ENCODE data around the gene CDO1. TPM values are rescaled to one million over a fixed set of nuclear protein-coding genes. Genes with fewer than 3 reads are reported as not detected.
"Not testable (repeated sequence)": the region's sequence is repeated elsewhere in the genome, so short reads cannot be mapped to it uniquely, and the experiment has no call there.

Gene CDO1
- total RNA-seq, 1 donor from 2014 or later, result 20.1 TPM

- Histone ChIP-seq H3K27ac (no peak overlapping the region), H3K9me3 (no peaks in the 10 kb centered on the region), H3K36me3 (peaks cover 3% of the 10 kb centered on the region), H3K4me3 (no peak overlapping the region), H3K4me1 (no peaks in the 10 kb centered on the region), H3K27me3 (peaks cover 15% of the 10 kb centered on the region)
- intact Hi-C loops (cut with DNase I), result no loop called here
- TF ChIP-seq CTCF (IDR thresholded peaks at IDR 0.05), result no peak
- DNase-seq, result no peak
- ATAC-seq, result no peak
These were observed 6.5 kb downstream of the CDO1 start for GRCh38 chr5:115809946-115810345.

- ATAC-seq; H3K36me3 ChIP-seq; H3K27me3 ChIP-seq; H3K27ac ChIP-seq; intact Hi-C loops (cut with DNase I); H3K9me3 ChIP-seq; H3K4me1 ChIP-seq; H3K4me3 ChIP-seq; DNase-seq: not testable (repeated sequence)
These were observed 8.4 kb downstream of the CDO1 start for GRCh38 chr5:115808066-115808465.

- H3K4me3 ChIP-seq, result no peak overlapping the region
- H3K36me3 ChIP-seq, result peaks cover 6% of the 10 kb centered on the region
- no peaks in the 10 kb centered on the region for H3K4me1 ChIP-seq
- DNase-seq, result no peak
- H3K27ac ChIP-seq, result no peak overlapping the region
- intact Hi-C loops (cut with DNase I), result no loop called here
- ATAC-seq, result no peak
- H3K27me3 ChIP-seq, result peaks cover 4% of the 10 kb centered on the region
- no peaks in the 10 kb centered on the region for H3K9me3 ChIP-seq
- no peak for TF ChIP-seq CTCF (IDR thresholded peaks at IDR 0.05)
These were observed 8.8 kb downstream of the CDO1 start for GRCh38 chr5:115807654-115808052.

- Histone ChIP-seq H3K36me3 (peaks cover 6% of the 10 kb centered on the region), H3K4me3 (no peak overlapping the region), H3K9me3 (no peaks in the 10 kb centered on the region), H3K27ac (no peak overlapping the region), H3K27me3 (peaks cover 4% of the 10 kb centered on the region), H3K4me1 (no peaks in the 10 kb centered on the region)
- DNase-seq (no peak), ATAC-seq (no peak)
- no peak for TF ChIP-seq CTCF (IDR thresholded peaks at IDR 0.05)
- intact Hi-C loops (cut with DNase I), result no loop called here
These were observed 9.3 kb downstream of the CDO1 start for GRCh38 chr5:115806986-115807653.

GRCh38 chr5:115801984-115802383 is 14.5 kb downstream of the CDO1 start:
- H3K36me3 ChIP-seq, result peaks cover 6% of the 10 kb centered on the region
- no peak for DNase-seq
- H3K9me3 ChIP-seq, result no peaks in the 10 kb centered on the region
- no peak overlapping the region for H3K27ac ChIP-seq
- H3K4me1 ChIP-seq, result no peaks in the 10 kb centered on the region
- intact Hi-C loops (cut with DNase I), result no loop called here
- no peak for ATAC-seq
- no peak overlapping the region for H3K4me3 ChIP-seq
- no peak for TF ChIP-seq CTCF (IDR thresholded peaks at IDR 0.05)
- no peaks in the 10 kb centered on the region for H3K27me3 ChIP-seq

GRCh38 chr5:115801152-115801551 is 15.3 kb downstream of the CDO1 start:
- no peaks in the 10 kb centered on the region for H3K27me3 ChIP-seq
- no peak overlapping the region for H3K4me3 ChIP-seq
- TF ChIP-seq CTCF (IDR thresholded peaks at IDR 0.05), result no peak
- DNase-seq (no peak), ATAC-seq (no peak)
- H3K27ac ChIP-seq, result no peak overlapping the region
- no peaks in the 10 kb centered on the region for H3K9me3 ChIP-seq
- intact Hi-C loops (cut with DNase I), result no loop called here
- peaks cover 6% of the 10 kb centered on the region for H3K36me3 ChIP-seq
- no peaks in the 10 kb centered on the region for H3K4me1 ChIP-seq

All from upper lobe of right lung (tissue), 1 donor.